AG04450 (cell line): ENCODE measurements around the gene SLCO2B1. TPM values are rescaled to one million over a fixed set of nuclear protein-coding genes. Genes with fewer than 3 reads are reported as not detected.

Experiments
- CTCF ChIA-PET: fragments of 300-600, 350-600 bp; formaldehyde crosslinking; extraction: SDS; loops from one replicate; lab custom pipeline; 2022; ENCODE audit warnings: antibody characterized with exemption, inconsistent platforms; lab: Charles Lee
- POLR2A ChIA-PET: fragments of 350-600 bp; formaldehyde crosslinking; extraction: SDS; loops from one replicate; lab custom pipeline; 2021; ENCODE audit warnings: antibody characterized with exemption, inconsistent platforms; lab: Yijun Ruan, JAX
- DNase-seq: peaks from one replicate; pipeline ENCODE4 v3.0.0-alpha.2; 2011; ENCODE audit warnings: low read depth, low spot score
- H3K27ac ChIP-seq: one replicate; pipeline ENCODE4 v1.5.1; 2012; ENCODE audit warnings: low read depth, low read length, control low read depth
- H3K27me3 ChIP-seq: one replicate; pipeline ENCODE4 v1.6.0; 2012; ENCODE audit warnings: low read length; ENCODE audit not compliant: control insufficient read depth, insufficient read depth
- H3K4me3 ChIP-seq: 2 replicates; pipeline ENCODE4 v1.5.1; 2011; ENCODE audit warnings: mild to moderate bottlenecking, low read depth, low read length, control low read depth
- H3K9me3 ChIP-seq: 2 replicates; pipeline ENCODE4 v1.5.1; 2012; ENCODE audit warnings: low read length; ENCODE audit not compliant: control insufficient read depth, insufficient read depth
- CTCF ChIP-seq: IDR thresholded peaks from 2 replicates; pipeline ENCODE4 v1.5.1; 2011; ENCODE audit warnings: low read depth, low read length, control low read depth, inconsistent platforms
- polyA plus RNA-seq: library from polyadenylated mRNA; depleted of rRNA; stranded (reverse); fragments of >200 nt; gene quantifications from 2 replicates; pipeline ENCODE4 v1.2.3, GENCODE V29; 2011

SLCO2B1 gene
- polyA plus RNA-seq, 1 experiment, result not detected

GRCh38 chr11:75107187-75107586 is 43.7 kb upstream of the SLCO2B1 start:
- TF ChIP-seq CTCF, result no peak
- Histone ChIP-seq H3K27ac (no peak overlapping the region), H3K27me3 (peaks cover 14% of the 10 kb centered on the region), H3K9me3 (peaks cover 2% of the 10 kb centered on the region; the same call in 1 of the 2 replicates), H3K4me3 (no peak overlapping the region)
- no peak for DNase-seq
- ChIA-PET POLR2A (no interaction called here), CTCF (interaction anchor here (1.1 kb wide), 1 partner anchor 84 kb away, joined by 3 read pairs; no protein-coding TSS in a partner anchor)

- POLR2A ChIA-PET, result no interaction called here
- DNase-seq, result no peak
- CTCF ChIA-PET, result interaction anchor here (1.9 kb wide), 1 partner anchor 28 kb away, joined by 6 read pairs; no protein-coding TSS in a partner anchor
- TF ChIP-seq CTCF, result no peak
- peaks cover 6% of the 10 kb centered on the region; the same call in 1 of the 2 replicates for H3K9me3 ChIP-seq
- H3K27ac ChIP-seq, result no peak overlapping the region
- H3K4me3 ChIP-seq, result no peak overlapping the region
- peaks cover 11% of the 10 kb centered on the region for H3K27me3 ChIP-seq
Observed at GRCh38 chr11:75112200-75112599, 38.7 kb upstream of the SLCO2B1 start.

GRCh38 chr11:75113030-75113429 is 37.9 kb upstream of the SLCO2B1 start:
- Histone ChIP-seq H3K9me3 (peaks cover 6% of the 10 kb centered on the region; the same call in 1 of the 2 replicates), H3K27me3 (peaks cover 11% of the 10 kb centered on the region), H3K4me3 (no peak overlapping the region), H3K27ac (no peak overlapping the region)
- ChIA-PET CTCF (no interaction called here), POLR2A (no interaction called here)
- no peak for DNase-seq
- no peak for TF ChIP-seq CTCF

- no peak for DNase-seq
- ChIA-PET POLR2A (no interaction called here), CTCF (no interaction called here)
- Histone ChIP-seq H3K27ac (no peak overlapping the region), H3K27me3 (peaks cover 5% of the 10 kb centered on the region), H3K9me3 (peaks cover 9% of the 10 kb centered on the region; the same call in 1 of the 2 replicates), H3K4me3 (no peak overlapping the region)
- TF ChIP-seq CTCF, result no peak
Observed at GRCh38 chr11:75114465-75114864, 36.4 kb upstream of the SLCO2B1 start.

GRCh38 chr11:75118577-75118976 is 32.3 kb upstream of the SLCO2B1 start:
- ChIA-PET CTCF (interaction anchor here (1.3 kb wide), 1 partner anchor 22 kb away, joined by 3 read pairs; no protein-coding TSS in a partner anchor), POLR2A (no interaction called here)
- no peak overlapping the region for H3K27ac ChIP-seq
- H3K9me3 ChIP-seq, result peaks cover 7% of the 10 kb centered on the region; the same call in 1 of the 2 replicates
- no peak overlapping the region for H3K4me3 ChIP-seq
- no peak for DNase-seq
- peaks cover 2% of the 10 kb centered on the region for H3K27me3 ChIP-seq
- no peak for TF ChIP-seq CTCF
